ENCODE measurements around the gene KAZN.

KAZN gene

GRCh38 chr1:14598498-14599182 is at the start of gene KAZN:
Gene KAZN (plus strand): TSS chr1:14598685.
- H3K27ac ChIP-seq (ENCODE audit: low read length): no peak within 1 kb of the TSS
- no peak for DNase-seq

GRCh38 chr1:14549897-14550620 is 48.4 kb upstream of the KAZN start:
- Histone ChIP-seq H3K36me3 (replicated peaks; ENCODE audit: insufficient read depth, low read length) (no peaks in the 10 kb centered on the region), H3K9me2 (replicated peaks; ENCODE audit: insufficient read depth, low read length) (no peaks in the 10 kb centered on the region), H3K4me3 (ENCODE audit: low read length) (no peak overlapping the region), H3F3A (ENCODE audit: insufficient read depth, low read length) (no peaks in the 10 kb centered on the region), H3K4me2 (ENCODE audit: low read depth, low read length) (no peak overlapping the region), H3K79me2 (ENCODE audit: low read length) (no peaks in the 10 kb centered on the region), H4K20me1 (ENCODE audit: insufficient read depth, low read length) (no peaks in the 10 kb centered on the region), H2AFZ (ENCODE audit: low read length) (no peak overlapping the region), H3K9ac (ENCODE audit: low read length) (no peak overlapping the region), H3K27me3 (replicated peaks; ENCODE audit: insufficient read depth, low read length) (no peaks in the 10 kb centered on the region), H3K9me3 (replicated peaks; ENCODE audit: insufficient read depth, low read length) (no peaks in the 10 kb centered on the region), H3K4me1 (ENCODE audit: low read length) (no peaks in the 10 kb centered on the region), H3K27ac (ENCODE audit: low read length) (no peak overlapping the region)
- no peak for TF ChIP-seq EZH2 (optimal IDR thresholded peaks at IDR 0.05; ENCODE audit: low read depth, low read length)
- TF ChIP-seq CTCF (IDR thresholded peaks at IDR 0.05; ENCODE audit: low read length): no peak
- no peak for TF ChIP-seq EZH2phosphoT487 (IDR thresholded peaks at IDR 0.05; ENCODE audit: low read length)
- DNase-seq: no peak

More at GRCh38 chr1:14598498-14599182, at the start of gene KAZN:
- TF ChIP-seq CTCF (IDR thresholded peaks at IDR 0.05; ENCODE audit: low read length) (no peak), EZH2phosphoT487 (IDR thresholded peaks at IDR 0.05; ENCODE audit: low read length) (no peak)
- Histone ChIP-seq H3K4me2 (ENCODE audit: low read depth, low read length) (peak within 1 kb of the TSS; percentile 50; the same call in 1 of the 2 replicates), H3K9me3 (replicated peaks; ENCODE audit: insufficient read depth, low read length) (no peaks in the 10 kb centered on the region), H3K9me2 (replicated peaks; ENCODE audit: insufficient read depth, low read length) (no peaks in the 10 kb centered on the region), H2AFZ (ENCODE audit: low read length) (0 out of 2 replicates have a peak within 1 kb of the TSS, but pooled peaks have one; percentile 15), H3K4me3 (ENCODE audit: low read length) (no peak within 1 kb of the TSS; the same call in 1 of the 2 replicates), H3K4me1 (ENCODE audit: low read length) (no peaks in the 10 kb centered on the region), H3K79me2 (ENCODE audit: low read length) (no peaks in the 10 kb centered on the region), H3K27me3 (replicated peaks; ENCODE audit: insufficient read depth, low read length) (no peaks in the 10 kb centered on the region), H4K20me1 (ENCODE audit: insufficient read depth, low read length) (no peaks in the 10 kb centered on the region), H3F3A (ENCODE audit: insufficient read depth, low read length) (no peaks in the 10 kb centered on the region), H3K9ac (ENCODE audit: low read length) (no peak within 1 kb of the TSS), H3K36me3 (replicated peaks; ENCODE audit: insufficient read depth, low read length) (no peaks in the 10 kb centered on the region)

GRCh38 chr1:14551386-14551785 is 47.1 kb upstream of the KAZN start:
- H3K27ac ChIP-seq (ENCODE audit: low read length): no peak overlapping the region
- TF ChIP-seq EZH2 (optimal IDR thresholded peaks at IDR 0.05; ENCODE audit: low read depth, low read length): no peak
- no peak for TF ChIP-seq EZH2phosphoT487 (IDR thresholded peaks at IDR 0.05; ENCODE audit: low read length)
- TF ChIP-seq CTCF (IDR thresholded peaks at IDR 0.05; ENCODE audit: low read length): no peak
- H3K36me3 ChIP-seq (replicated peaks; ENCODE audit: insufficient read depth, low read length): no peaks in the 10 kb centered on the region
- H3K27me3 ChIP-seq (replicated peaks; ENCODE audit: insufficient read depth, low read length): no peaks in the 10 kb centered on the region
- H3F3A ChIP-seq (ENCODE audit: insufficient read depth, low read length): no peaks in the 10 kb centered on the region
- no peak overlapping the region for H2AFZ ChIP-seq (ENCODE audit: low read length)
- H4K20me1 ChIP-seq (ENCODE audit: insufficient read depth, low read length): no peaks in the 10 kb centered on the region
- H3K4me3 ChIP-seq (ENCODE audit: low read length): no peak overlapping the region
- no peaks in the 10 kb centered on the region for H3K79me2 ChIP-seq (ENCODE audit: low read length)
- no peaks in the 10 kb centered on the region for H3K9me3 ChIP-seq (replicated peaks; ENCODE audit: insufficient read depth, low read length)
- DNase-seq: no peak
- H3K4me1 ChIP-seq (ENCODE audit: low read length): no peaks in the 10 kb centered on the region
- H3K9ac ChIP-seq (ENCODE audit: low read length): no peak overlapping the region
- H3K9me2 ChIP-seq (replicated peaks; ENCODE audit: insufficient read depth, low read length): no peaks in the 10 kb centered on the region
- no peak overlapping the region for H3K4me2 ChIP-seq (ENCODE audit: low read depth, low read length)

Measured in MM.1S (cell line).